SK-N-MC (cell line): ENCODE data around the gene TREM1.

ENCODE experiments used
- DNase-seq: peaks from one replicate; pipeline ENCODE4 v3.0.0-alpha.2; 2011; ENCODE audit warnings: low read depth, low spot score
- H3K27ac ChIP-seq: fragments of 200-600 bp; sonication (generic); 2 replicates; pipeline ENCODE4 v1.5.1; 2016; ENCODE audit warnings: mixed run types
- H3K36me3 ChIP-seq: fragments of 200-600 bp; sonication (generic); 2 replicates; pipeline ENCODE4 v1.6.1; 2017; ENCODE audit warnings: antibody characterized with exemption, low read length, mixed read lengths; ENCODE audit not compliant: insufficient read depth
- H3K4me3 ChIP-seq: fragments of 200-600 bp; sonication (generic); 2 replicates; pipeline ENCODE4 v1.5.1; 2016
- H3K9ac ChIP-seq: fragments of 200-600 bp; sonication (generic); 2 replicates; pipeline ENCODE4 v1.8.0; 2017; ENCODE audit warnings: mixed run types, mixed read lengths; ENCODE audit not compliant: insufficient read length
- H3K9me3 ChIP-seq: fragments of 200-600 bp; sonication (generic); 2 replicates; pipeline ENCODE4 v1.6.1; 2017; ENCODE audit warnings: low read depth, mild to moderate bottlenecking, antibody characterized with exemption, low read length, moderate library complexity, mixed read lengths
- EZH2 ChIP-seq: fragments of 200-600 bp; sonication (generic); IDR thresholded peaks from one replicate; pipeline ENCODE4 v1.6.1; 2017; ENCODE audit warnings: antibody characterized with exemption
- FOXP2 ChIP-seq: optimal IDR thresholded peaks from 2 replicates; pipeline ENCODE3; 2011; ENCODE audit warnings: mild to moderate bottlenecking, moderate library complexity; ENCODE audit not compliant: insufficient read depth; ENCODE audit errors: extremely low read length, control extremely low read depth
- POLR2AphosphoS5 ChIP-seq: IDR thresholded peaks from 2 replicates; pipeline ENCODE4 v1.6.1; 2012; ENCODE audit warnings: mild to moderate bottlenecking, low read depth, low read length, borderline replicate concordance

The TREM1 gene

GRCh38 chr6:41226752-41227151, 59.7 kb downstream of the TREM1 start:
- DNase-seq, result no peak
- Histone ChIP-seq H3K9me3 (no peaks in the 10 kb centered on the region), H3K27ac (no peak overlapping the region), H3K36me3 (no peaks in the 10 kb centered on the region), H3K4me3 (no peak overlapping the region), H3K9ac (no peak overlapping the region)
- TF ChIP-seq FOXP2 (no peak), EZH2 (no peak), POLR2AphosphoS5 (no peak)

- H3K4me3 ChIP-seq, result no peak overlapping the region
- H3K27ac ChIP-seq, result no peak overlapping the region
- no peak overlapping the region for H3K9ac ChIP-seq
- no peak for DNase-seq
- TF ChIP-seq FOXP2 (no peak), POLR2AphosphoS5 (no peak), EZH2 (no peak)
- H3K9me3 ChIP-seq, result no peaks in the 10 kb centered on the region; the same call in 1 of the 2 replicates
- H3K36me3 ChIP-seq, result no peaks in the 10 kb centered on the region
Observed at GRCh38 chr6:41224800-41225199, 61.7 kb downstream of the TREM1 start.
